Fibroblast of villous mesenchyme (primary cell): ENCODE results near the gene HSPA4. TPM values are rescaled to one million over a fixed set of nuclear protein-coding genes. Genes with fewer than 3 reads are reported as not detected.
"Not testable (repeated sequence)": the region's sequence is repeated elsewhere in the genome, so short reads cannot be mapped to it uniquely, and the experiment has no call there.

Source experiments
- DNase-seq: peaks from one replicate; pipeline ENCODE4 v3.0.0-alpha.2; 2010; ENCODE audit warnings: low read depth
- H3K4me3 ChIP-seq: 2 replicates; pipeline ENCODE4 v1.5.1; 2011; ENCODE audit warnings: low read depth, mild to moderate bottlenecking, low read length
- CTCF ChIP-seq: IDR thresholded peaks from 2 replicates; pipeline ENCODE4 v1.5.1; 2012; ENCODE audit warnings: low read depth, mild to moderate bottlenecking, low read length; ENCODE audit not compliant: insufficient read depth
- total RNA-seq: library from RNA; depleted of rRNA; stranded (reverse); fragments of >200 nt; gene quantifications from 2 replicates; pipeline ENCODE4 v1.2.3, GENCODE V29; 2012

HSPA4 gene
- total RNA-seq, 1 donor, result 187 TPM

GRCh38 chr5:133041157-133041784 is 10.5 kb upstream of the HSPA4 start:
- DNase-seq, result no peak
- TF ChIP-seq CTCF, result no peak
- H3K4me3 ChIP-seq, result no peak overlapping the region

GRCh38 chr5:133041910-133042309 is 9.9 kb upstream of the HSPA4 start:
- DNase-seq, result no peak
- H3K4me3 ChIP-seq, result no peak overlapping the region
- TF ChIP-seq CTCF, result no peak

GRCh38 chr5:133046560-133046959 is 5.3 kb upstream of the HSPA4 start:
- not testable (repeated sequence) for DNase-seq, H3K4me3 ChIP-seq

- no peak for TF ChIP-seq CTCF
- no peak overlapping the region for H3K4me3 ChIP-seq
- no peak for DNase-seq
These were observed 4.4 kb upstream of the HSPA4 start for GRCh38 chr5:133047404-133047803.

GRCh38 chr5:133048993-133049725 is 2.7 kb upstream of the HSPA4 start:
- no peak overlapping the region for H3K4me3 ChIP-seq
- TF ChIP-seq CTCF, result no peak
- DNase-seq, result no peak

GRCh38 chr5:133049726-133050048 is 2.1 kb upstream of the HSPA4 start:
- DNase-seq, result no peak
- TF ChIP-seq CTCF, result no peak
- no peak overlapping the region for H3K4me3 ChIP-seq

GRCh38 chr5:133050521-133050920 is 1.3 kb upstream of the HSPA4 start:
- peak overlapping the region; percentile 96 for H3K4me3 ChIP-seq
- no peak for TF ChIP-seq CTCF
- DNase-seq, result no peak
